GM23338 (cell line): ENCODE measurements around the gene SUCLG2. TPM values are rescaled to one million over a fixed set of nuclear protein-coding genes. Genes with fewer than 3 reads are reported as not detected.

Experiments used
- ATAC-seq: fragments of 200-7000 bp; cut with Tn5 transposase; 3 replicates; pipeline ENCODE4 v1.9.1; 2020
- DNase-seq: peaks from one replicate; pipeline ENCODE4 v3.0.0-alpha.2; 2015; ENCODE audit warnings: low spot score
- H2AFZ ChIP-seq: fragments of 200-600 bp; sonication (generic); 2 replicates; pipeline ENCODE4 v1.8.0; 2016; ENCODE audit warnings: antibody characterized with exemption, mild to moderate bottlenecking, moderate library complexity
- H3F3A ChIP-seq: fragments of 200-600 bp; sonication (generic); replicated peaks from 2 replicates; pipeline ENCODE4 v1.8.0; 2017; ENCODE audit warnings: antibody characterized with exemption, mixed run types, low read depth
- H3K27ac ChIP-seq: fragments of 200-600 bp; sonication (generic); 2 replicates; pipeline ENCODE4 v1.6.1; 2016; ENCODE audit warnings: low read depth
- H3K27me3 ChIP-seq: fragments of 200-600 bp; sonication (generic); 2 replicates; pipeline ENCODE4 v1.8.0; 2016; ENCODE audit warnings: mild to moderate bottlenecking, mixed run types, moderate library complexity; ENCODE audit not compliant: insufficient read depth
- H3K36me3 ChIP-seq: fragments of 200-600 bp; sonication (generic); 2 replicates; pipeline ENCODE4 v1.8.0; 2016; ENCODE audit warnings: mild to moderate bottlenecking; ENCODE audit not compliant: insufficient read depth
- H3K4me1 ChIP-seq: fragments of 200-600 bp; sonication (generic); 2 replicates; pipeline ENCODE4 v1.8.0; 2016; ENCODE audit warnings: mild to moderate bottlenecking, moderate library complexity; ENCODE audit not compliant: insufficient read depth
- H3K4me2 ChIP-seq: fragments of 200-600 bp; sonication (generic); 2 replicates; pipeline ENCODE4 v1.7.1; 2017; ENCODE audit warnings: mixed run types
- H3K4me3 ChIP-seq: fragments of 200-600 bp; sonication (generic); 2 replicates; pipeline ENCODE4 v1.6.1; 2016; ENCODE audit warnings: mixed run types
- H3K79me2 ChIP-seq: fragments of 200-600 bp; sonication (generic); replicated peaks from 2 replicates; pipeline ENCODE4 v1.8.0; 2017; ENCODE audit warnings: mild to moderate bottlenecking; ENCODE audit not compliant: insufficient read depth
- H3K9me2 ChIP-seq: fragments of 200-600 bp; sonication (generic); 2 replicates; pipeline ENCODE4 v1.8.0; 2017; ENCODE audit not compliant: insufficient read depth
- H4K20me1 ChIP-seq: fragments of 200-600 bp; sonication (generic); replicated peaks from 2 replicates; pipeline ENCODE4 v1.8.0; 2017; ENCODE audit warnings: mild to moderate bottlenecking; ENCODE audit not compliant: insufficient read depth
- H3K27ac Mint-ChIP-seq: 2 replicates; pipeline ENCODE4 v1.8.0; 2020; ENCODE audit warnings: inconsistent platforms, mild to moderate bottlenecking, moderate library complexity, mixed read lengths
- H3K27me3 Mint-ChIP-seq: 3 replicates; pipeline ENCODE4 v1.8.0; 2022; ENCODE audit warnings: low read depth, mild to moderate bottlenecking, moderate library complexity, mixed read lengths, inconsistent platforms; ENCODE audit not compliant: insufficient read depth, poor library complexity
- H3K36me3 Mint-ChIP-seq: 3 replicates; pipeline ENCODE4 v1.8.0; 2021; ENCODE audit warnings: low read depth, mild to moderate bottlenecking, inconsistent platforms, moderate library complexity, mixed read lengths
- H3K4me1 Mint-ChIP-seq: 3 replicates; pipeline ENCODE4 v1.8.0; 2020; ENCODE audit warnings: mild to moderate bottlenecking, inconsistent platforms, mixed read lengths
- H3K4me3 Mint-ChIP-seq: 3 replicates; pipeline ENCODE4 v1.8.0; 2021; ENCODE audit warnings: moderate library complexity, mild to moderate bottlenecking, inconsistent platforms, mixed read lengths
- H3K9me3 Mint-ChIP-seq: 3 replicates; pipeline ENCODE4 v1.8.0; 2020; ENCODE audit warnings: moderate library complexity, mild to moderate bottlenecking, inconsistent platforms, mixed read lengths
- CREB1 ChIP-seq: fragments of 250-450 bp; sonication (Bioruptor Pico); IDR thresholded peaks from 2 replicates; pipeline ENCODE4 v1.5.0; 2020; ENCODE audit warnings: low read depth, mild to moderate bottlenecking, moderate library complexity
- EZH2 ChIP-seq: fragments of 200-600 bp; sonication (generic); IDR thresholded peaks from one replicate; pipeline ENCODE4 v1.8.0; 2017; ENCODE audit warnings: antibody characterized with exemption, mild to moderate bottlenecking, low read depth; ENCODE audit not compliant: unreplicated experiment
- EZH2phosphoT487 ChIP-seq: fragments of 200-600 bp; sonication (generic); IDR thresholded peaks from one replicate; pipeline ENCODE4 v1.8.1; 2018; ENCODE audit warnings: antibody characterized with exemption; ENCODE audit not compliant: unreplicated experiment
- NANOG ChIP-seq: IDR thresholded peaks from 2 replicates; pipeline ENCODE4 v1.6.1; 2016; ENCODE audit warnings: antibody characterized with exemption, borderline replicate concordance
- POLR2AphosphoS5 ChIP-seq: IDR thresholded peaks from 2 replicates; pipeline ENCODE4 v1.6.1; 2016; ENCODE audit warnings: antibody characterized with exemption, low read depth
- REST ChIP-seq: IDR thresholded peaks from one replicate; pipeline ENCODE4 v1.6.1; 2018; ENCODE audit warnings: antibody characterized with exemption; ENCODE audit not compliant: unreplicated experiment
- ZNF114 ChIP-seq: fragments of 250-450 bp; sonication (Bioruptor Pico); IDR thresholded peaks from 2 replicates; pipeline ENCODE4 v1.5.0; 2020; ENCODE audit warnings: mild to moderate bottlenecking, moderate library complexity
- ZNF331 ChIP-seq: fragments of 250-450 bp; sonication (Bioruptor Pico); IDR thresholded peaks from 2 replicates; pipeline ENCODE4 v1.5.0; 2020; ENCODE audit warnings: low read depth, mild to moderate bottlenecking, moderate library complexity
- ZNF462 ChIP-seq: fragments of 250-450 bp; sonication (Bioruptor Pico); IDR thresholded peaks from 2 replicates; pipeline ENCODE4 v1.5.0; 2020; ENCODE audit warnings: mild to moderate bottlenecking, moderate library complexity
- polyA plus RNA-seq: library from polyadenylated mRNA; unstranded; fragments of >200 nt; fragmentation: Nextera tagmentation; extraction: Ambion mirVana; gene quantifications from 2 replicates; pipeline ENCODE4 v1.2.1, GENCODE V29; 2016
- total RNA-seq: library from RNA; depleted of rRNA; stranded (reverse); fragments of >200 nt; shearing (Covaris generic); gene quantifications from 2 replicates; pipeline ENCODE4 v1.2.3, GENCODE V29; 2014

The SUCLG2 gene
- total and polyA plus RNA-seq, 2 experiments from 2014 or later: 29.3 to 39.0 TPM

GRCh38 chr3:67647390-67647878 lies 7.0 kb downstream of the SUCLG2 start (continued):
- no peak for TF ChIP-seq ZNF462 (CRISPR knock-in tag)

- TF ChIP-seq ZNF331 (CRISPR knock-in tag): no peak
- no peak for TF ChIP-seq NANOG
- no peak for TF ChIP-seq REST
- no peak for TF ChIP-seq POLR2AphosphoS5
- no peak for TF ChIP-seq CREB1
- no peak for TF ChIP-seq EZH2phosphoT487
- TF ChIP-seq EZH2: no peak
- no peak for TF ChIP-seq ZNF114 (CRISPR knock-in tag)
- no peak for ATAC-seq
These were observed 7.7 kb downstream of the SUCLG2 start for GRCh38 chr3:67646586-67647234.

More at GRCh38 chr3:67646586-67647234, 7.7 kb downstream of the SUCLG2 start:
- no peak overlapping the region for H3K4me2 ChIP-seq
- H3K27ac ChIP-seq: no peak overlapping the region
- H3K36me3 ChIP-seq: no peaks in the 10 kb centered on the region
- Mint-ChIP-seq H3K4me1 (peaks cover 9% of the 10 kb centered on the region), H3K4me3 (no peak overlapping the region), H3K27ac (no peak overlapping the region), H3K27me3 (peaks cover under 1% of the 10 kb centered on the region), H3K36me3 (peaks cover 11% of the 10 kb centered on the region), H3K9me3 (no peaks in the 10 kb centered on the region)
- H2AFZ ChIP-seq: no peak overlapping the region
- no peaks in the 10 kb centered on the region for H3F3A ChIP-seq
- H3K4me3 ChIP-seq: no peak overlapping the region
- no peaks in the 10 kb centered on the region for H4K20me1 ChIP-seq
- DNase-seq: no peak
- H3K9me2 ChIP-seq: no peaks in the 10 kb centered on the region
- H3K79me2 ChIP-seq: peaks cover 40% of the 10 kb centered on the region
- no peaks in the 10 kb centered on the region for H3K27me3 ChIP-seq
- no peaks in the 10 kb centered on the region; the same call in 1 of the 2 replicates for H3K4me1 ChIP-seq
